Right forelimb (tissue), 1 donor: Measurements from ENCODE around the gene MERTK.
A peak's percentile ranks its signal among the peaks of the same experiment; 100 is the strongest.
"Not testable (repeated sequence)": the region's sequence is repeated elsewhere in the genome, so short reads cannot be mapped to it uniquely, and the experiment has no call there.

Experiments used
- DNase-seq: peaks from one replicate; pipeline ENCODE4 v3.0.0-alpha.2; 2018

The MERTK gene

GRCh38 chr2:112048236-112048592 is 149.8 kb downstream of the MERTK start:
- DNase-seq = no peak

- DNase-seq = no peak
These were observed 150.5 kb downstream of the MERTK start for GRCh38 chr2:112048887-112049286.

- no peak for DNase-seq
These were observed 151.9 kb downstream of the MERTK start for GRCh38 chr2:112050316-112050715.

GRCh38 chr2:112053917-112054846 is 155.8 kb downstream of the MERTK start:
- DNase-seq = peak; percentile 98

GRCh38 chr2:112054847-112055729 is 156.7 kb downstream of the MERTK start, which contains the start of gene TMEM87B:
TMEM87B (plus strand) TSS chr2:112055269; CDS start chr2:112055592, 323 bp downstream.
- DNase-seq = peak; percentile 100

GRCh38 chr2:112055730-112056625 is 157.6 kb downstream of the MERTK start:
- peak; percentile 81 for DNase-seq

GRCh38 chr2:112056626-112056987 is 158.2 kb downstream of the MERTK start:
- no peak for DNase-seq

GRCh38 chr2:112059671-112060070 is 161.3 kb downstream of the MERTK start:
- no peak for DNase-seq

GRCh38 chr2:112061299-112061698 is 162.9 kb downstream of the MERTK start:
- DNase-seq = no peak

GRCh38 chr2:112061840-112062239 is 163.4 kb downstream of the MERTK start:
- no peak for DNase-seq

- DNase-seq = no peak
These were observed 164.5 kb downstream of the MERTK start for GRCh38 chr2:112062894-112063293.

GRCh38 chr2:112065486-112065885 is 167.1 kb downstream of the MERTK start:
- DNase-seq = no peak

- DNase-seq = no peak
These were observed 167.6 kb downstream of the MERTK start for GRCh38 chr2:112065966-112066365.

- DNase-seq = not testable (repeated sequence)
These were observed 171.4 kb downstream of the MERTK start for GRCh38 chr2:112069794-112070193.

GRCh38 chr2:112073875-112074274 is 175.5 kb downstream of the MERTK start:
- no peak for DNase-seq

- DNase-seq = no peak
These were observed 176.1 kb downstream of the MERTK start for GRCh38 chr2:112074506-112074905.

- no peak for DNase-seq
These were observed 177.3 kb downstream of the MERTK start for GRCh38 chr2:112075490-112076260.

- no peak for DNase-seq
These were observed 179.4 kb downstream of the MERTK start for GRCh38 chr2:112077814-112078213.
